HG03378 (cell line): ENCODE data around the gene CDKN2AIP.

Experiments
- ATAC-seq: cut with Tn5 transposase; IDR thresholded peaks from one replicate; pipeline ENCODE4 v1.9.1; 2021; ENCODE audit warnings: mild to moderate bottlenecking, moderate library complexity; ENCODE audit not compliant: unreplicated experiment

CDKN2AIP gene

DNA sequence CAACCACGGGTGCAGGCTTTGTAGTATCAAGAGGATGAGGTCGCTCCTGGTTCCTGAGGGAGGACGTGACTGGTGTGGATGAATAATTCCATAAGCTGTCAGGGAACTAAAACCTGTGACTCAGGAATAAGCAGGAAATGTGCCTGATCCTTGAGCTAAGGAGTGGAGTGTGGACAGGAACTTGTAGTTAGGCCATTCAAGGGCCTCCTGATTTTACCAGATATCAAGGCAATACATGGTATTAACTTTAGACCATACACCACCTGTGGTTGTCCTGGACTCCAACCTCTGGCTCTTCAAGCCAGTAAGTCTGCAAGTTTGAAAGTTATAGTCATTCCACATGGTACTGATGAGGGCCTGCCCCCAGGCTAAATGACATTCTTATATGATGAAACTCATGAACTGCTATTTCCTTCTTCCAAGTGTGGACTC is 48.4 kb downstream of the CDKN2AIP start:
- no peak for ATAC-seq

DNA sequence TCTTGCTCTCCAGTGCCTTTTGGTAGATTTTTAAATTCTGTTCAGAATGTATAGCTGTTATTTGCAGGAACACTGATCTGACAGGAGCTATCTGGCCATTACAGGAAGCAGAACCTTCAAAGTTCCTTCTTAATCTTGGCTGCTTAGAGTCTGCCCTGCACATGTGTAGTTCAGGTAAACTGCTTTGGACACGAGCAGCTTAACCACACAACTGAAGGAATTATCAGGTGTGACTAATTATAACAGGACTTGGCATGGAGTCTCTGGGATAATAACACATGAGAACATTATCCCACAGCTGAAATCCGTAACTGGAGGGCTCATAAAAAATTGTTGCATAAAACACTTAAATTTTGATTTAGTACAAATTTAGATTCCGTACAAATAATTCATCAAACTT is 48.8 kb downstream of the CDKN2AIP start:
- no peak for ATAC-seq

DNA sequence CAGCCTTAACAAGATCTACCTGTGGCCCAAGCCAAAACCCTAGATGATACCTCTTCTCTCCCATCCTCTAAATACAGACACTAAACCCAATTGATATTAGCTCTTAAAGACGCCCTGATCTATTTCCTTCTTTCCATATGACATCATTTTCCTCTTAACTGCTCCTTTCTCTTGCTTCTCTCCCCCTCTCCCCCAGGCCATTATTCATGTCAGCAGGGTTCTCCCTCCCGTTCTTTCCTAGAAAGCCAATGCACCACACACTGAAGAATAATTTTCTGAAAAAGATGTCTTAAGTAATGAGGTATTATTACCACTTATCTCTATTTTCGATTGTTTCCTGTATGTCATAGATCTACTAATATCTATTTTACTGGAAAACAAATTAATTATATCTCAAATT is 50.7 kb downstream of the CDKN2AIP start:
- no peak for ATAC-seq
